Airway epithelial cell (primary cell): Measurements from ENCODE around the gene TOMM22. TPM values are rescaled to one million over a fixed set of nuclear protein-coding genes. Genes with fewer than 3 reads are reported as not detected.

Experiments
- total RNA-seq: library from RNA; depleted of rRNA; stranded (reverse); fragments of >200 nt; gene quantifications from 2 replicates; pipeline ENCODE4 v1.2.3, GENCODE V29; 2015

TOMM22 gene
- total RNA-seq, result 72.0 and 78.9 TPM in 2 replicates

GRCh38 chr22:38681582-38682335 is at the start of gene TOMM22:
TOMM22 (plus strand) TSS chr22:38681957; CDS start chr22:38681979, 22 bp downstream.

GRCh38 chr22:38656256-38657044 is 25.3 kb upstream of the TOMM22 start, which contains the start of the genes CBY1 and FAM227A:
CBY1 (plus strand) TSS chr22:38656638; CDS start chr22:38668055, 11,417 bp downstream.
FAM227A (minus strand) TSS chr22:38656392; CDS start chr22:38650168, 6,224 bp downstream.

GRCh38 chr22:38700789-38701628 is 19.3 kb downstream of the TOMM22 start, which contains the start of gene JOSD1:
JOSD1 (minus strand) TSS chr22:38700943; CDS start chr22:38699987, 956 bp downstream.

GRCh38 chr22:38705235-38706100 is 23.7 kb downstream of the TOMM22 start, which contains the start of gene GTPBP1:
GTPBP1 (plus strand) TSS chr22:38705944; CDS start chr22:38705956, 12 bp downstream.

Other genes starting within 250 kb of the TOMM22 start
- not detected in 2 replicates for gene KCNJ4, start 226.8 kb upstream of the TOMM22 start, total RNA-seq
- 5.8 and 16.4 TPM in 2 replicates for gene KDELR3, start 213.9 kb upstream of the TOMM22 start, total RNA-seq
- 122 and 230 TPM in 2 replicates for gene DDX17, start 175.6 kb upstream of the TOMM22 start, total RNA-seq
- gene DMC1, start 111.8 kb upstream of the TOMM22 start, total RNA-seq, result 1.6 and 24.8 TPM in 2 replicates
- 0.98 and 2.6 TPM in 2 replicates for gene FAM227A, start 25.6 kb upstream of the TOMM22 start, total RNA-seq
- gene CBY1, start 25.3 kb upstream of the TOMM22 start, total RNA-seq, result 24.1 and 30.4 TPM in 2 replicates
- gene JOSD1, start 19.0 kb downstream of the TOMM22 start, total RNA-seq, result 39.9 and 62.0 TPM in 2 replicates
- gene GTPBP1, start 24.0 kb downstream of the TOMM22 start, total RNA-seq, result 19.3 and 29.7 TPM in 2 replicates
- 81.4 and 85.8 TPM in 2 replicates for gene SUN2, start 74.0 kb downstream of the TOMM22 start, total RNA-seq
- gene DNAL4, start 112.2 kb downstream of the TOMM22 start, total RNA-seq, result 20.5 and 23.1 TPM in 2 replicates
- 0.19 and 0.21 TPM in 2 replicates for gene NPTXR, start 162.1 kb downstream of the TOMM22 start, total RNA-seq
- gene CBX6, start 190.3 kb downstream of the TOMM22 start, total RNA-seq, result 12.4 and 19.2 TPM in 2 replicates